HEK293 (cell line): ENCODE data around the gene SRI.

Experiments
- CTCF ChIA-PET: fragments of 350-600 bp; formaldehyde crosslinking; extraction: SDS; loops from one replicate; lab custom pipeline; 2021; ENCODE audit warnings: antibody characterized with exemption; lab: Yijun Ruan, JAX
- POLR2A ChIA-PET: fragments of 300-600 bp; formaldehyde crosslinking; extraction: SDS; loops from one replicate; lab custom pipeline; 2020; ENCODE audit warnings: antibody characterized with exemption, inconsistent platforms; lab: Yijun Ruan, JAX
- H3K27ac ChIP-seq: fragments of 200-500 bp; sonication (Bioruptor generic); 2 replicates; pipeline ENCODE4 v1.5.1; 2014; ENCODE audit warnings: low read depth, low read length, control low read depth, inconsistent platforms; ENCODE audit errors: extremely low read depth
- H3K36me3 ChIP-seq, 2 experiments: fragments of 200-500 bp in 1 of 2; sonication (Bioruptor generic) in 1 of 2; 1 replicate in 1 of 2; 2 replicates in 1 of 2; pipeline ENCODE4 v1.5.1; 2014 to 2017; ENCODE audit warnings: inconsistent platforms in 2 of 2, low read length in 2 of 2; ENCODE audit not compliant: control insufficient read depth in 2 of 2, insufficient read depth in 1 of 2
- H3K4me1 ChIP-seq: fragments of 200-500 bp; sonication (Bioruptor generic); 2 replicates; pipeline ENCODE4 v1.5.1; 2014; ENCODE audit warnings: mild to moderate bottlenecking, low read length, inconsistent platforms; ENCODE audit not compliant: control insufficient read depth, insufficient read depth
- H3K4me3 ChIP-seq: 2 replicates; pipeline ENCODE4 v1.5.1; 2011; ENCODE audit warnings: low read depth, mild to moderate bottlenecking, control low read depth, low read length, moderate library complexity
- H3K9me3 ChIP-seq: fragments of 200-500 bp; sonication (Bioruptor generic); 2 replicates; pipeline ENCODE4 v1.5.1; 2014; ENCODE audit warnings: low read depth, low read length, inconsistent platforms; ENCODE audit not compliant: control insufficient read depth, insufficient read depth
- BCL11A ChIP-seq: fragments of 450-650 bp; formaldehyde crosslinking; IDR thresholded peaks from 2 replicates; pipeline ENCODE4 v1.5.1; 2016; ENCODE audit warnings: low read depth, missing biosample characterization, missing genetic modification characterization
- EGR2 ChIP-seq: fragments of 450-650 bp; formaldehyde crosslinking; IDR thresholded peaks from 2 replicates; pipeline ENCODE4 v1.5.1; 2016; ENCODE audit warnings: low read depth, missing biosample characterization, missing genetic modification characterization
- HOXD13 ChIP-seq: sonication (generic); formaldehyde crosslinking; IDR thresholded peaks from 2 replicates; pipeline ENCODE4 v1.8.0; 2022; ENCODE audit warnings: missing genetic modification reagents, borderline replicate concordance
- KLF8 ChIP-seq: fragments of 450-650 bp; formaldehyde crosslinking; IDR thresholded peaks from 2 replicates; pipeline ENCODE4 v1.5.1; 2016; ENCODE audit warnings: missing biosample characterization, missing genetic modification characterization
- SCRT1 ChIP-seq: fragments of 450-650 bp; formaldehyde crosslinking; IDR thresholded peaks from 2 replicates; pipeline ENCODE4 v1.5.1; 2016; ENCODE audit warnings: missing biosample characterization, missing genetic modification characterization, borderline replicate concordance
- ZBTB7A ChIP-seq: fragments of 450-650 bp; formaldehyde crosslinking; IDR thresholded peaks from 2 replicates; pipeline ENCODE4 v1.5.1; 2016; ENCODE audit warnings: low read depth, missing biosample characterization, missing genetic modification characterization
- ZEB2 ChIP-seq: fragments of 450-650 bp; formaldehyde crosslinking; IDR thresholded peaks from 2 replicates; pipeline ENCODE4 v1.5.1; 2016; ENCODE audit warnings: missing biosample characterization, missing genetic modification characterization
- ZFHX2 ChIP-seq: fragments of 450-650 bp; formaldehyde crosslinking; conservative IDR thresholded peaks from 2 replicates; pipeline ENCODE4 v1.5.1; 2016; ENCODE audit warnings: missing biosample characterization, missing genetic modification characterization
- ZFP69B ChIP-seq: fragments of 450-650 bp; formaldehyde crosslinking; IDR thresholded peaks from 2 replicates; pipeline ENCODE4 v1.5.1; 2016; ENCODE audit warnings: missing biosample characterization, missing genetic modification characterization
- ZNF112 ChIP-seq: fragments of 450-650 bp; formaldehyde crosslinking; IDR thresholded peaks from 2 replicates; pipeline ENCODE4 v1.5.0; 2017; ENCODE audit warnings: missing biosample characterization, missing genetic modification characterization
- ZNF121 ChIP-seq: fragments of 450-650 bp; formaldehyde crosslinking; IDR thresholded peaks from 2 replicates; pipeline ENCODE4 v1.5.1; 2016; ENCODE audit warnings: missing biosample characterization, missing genetic modification characterization
- ZNF138 ChIP-seq: fragments of 450-650 bp; formaldehyde crosslinking; IDR thresholded peaks from 2 replicates; pipeline ENCODE4 v1.5.1; 2016; ENCODE audit warnings: missing biosample characterization, missing genetic modification characterization, borderline replicate concordance
- ZNF155 ChIP-seq: fragments of 450-650 bp; formaldehyde crosslinking; IDR thresholded peaks from 2 replicates; pipeline ENCODE4 v1.5.1; 2016; ENCODE audit warnings: missing biosample characterization, missing genetic modification characterization
- ZNF266 ChIP-seq: fragments of 450-650 bp; formaldehyde crosslinking; IDR thresholded peaks from 2 replicates; pipeline ENCODE4 v1.5.1; 2016; ENCODE audit warnings: missing biosample characterization, missing genetic modification characterization, low read depth
- ZNF292 ChIP-seq: fragments of 450-650 bp; formaldehyde crosslinking; IDR thresholded peaks from 2 replicates; pipeline ENCODE4 v1.5.1; 2016; ENCODE audit warnings: low read depth, missing biosample characterization, missing genetic modification characterization, borderline replicate concordance
- ZNF335 ChIP-seq: fragments of 450-650 bp; formaldehyde crosslinking; conservative IDR thresholded peaks from 2 replicates; pipeline ENCODE4 v1.5.1; 2016; ENCODE audit warnings: missing biosample characterization, missing genetic modification characterization
- ZNF37A ChIP-seq: fragments of 450-650 bp; IDR thresholded peaks from 2 replicates; pipeline ENCODE4 v1.5.1; 2018; ENCODE audit warnings: missing biosample characterization, missing genetic modification characterization
- ZNF571 ChIP-seq: fragments of 450-650 bp; formaldehyde crosslinking; IDR thresholded peaks from 2 replicates; pipeline ENCODE4 v1.5.0; 2017; ENCODE audit warnings: missing biosample characterization, missing genetic modification characterization
- ZNF596 ChIP-seq: fragments of 450-650 bp; IDR thresholded peaks from 2 replicates; pipeline ENCODE4 v1.5.0; 2018; ENCODE audit warnings: missing biosample characterization, mild to moderate bottlenecking, missing genetic modification characterization, moderate library complexity
- ZNF670 ChIP-seq: fragments of 450-650 bp; formaldehyde crosslinking; IDR thresholded peaks from 2 replicates; pipeline ENCODE4 v1.5.1; 2016; ENCODE audit warnings: missing biosample characterization, missing genetic modification characterization, low read depth
- ZNF837 ChIP-seq: fragments of 450-650 bp; formaldehyde crosslinking; IDR thresholded peaks from 2 replicates; pipeline ENCODE4 v1.5.1; 2016; ENCODE audit warnings: missing biosample characterization, missing genetic modification characterization
- TF ChIP-seq, protein P1 (sequence below): fragments of 450-650 bp; formaldehyde crosslinking; IDR thresholded peaks from 2 replicates; pipeline ENCODE4 v1.5.1; 2016; ENCODE audit warnings: missing biosample characterization, missing genetic modification characterization
- TF ChIP-seq, protein P2 (sequence below): fragments of 450-650 bp; formaldehyde crosslinking; IDR thresholded peaks from 2 replicates; pipeline ENCODE4 v1.5.1; 2016; ENCODE audit warnings: missing biosample characterization, missing genetic modification characterization
- TF ChIP-seq, protein P3 (sequence below): fragments of 450-650 bp; formaldehyde crosslinking; IDR thresholded peaks from 2 replicates; pipeline ENCODE4 v1.5.1; 2016; ENCODE audit warnings: missing biosample characterization, missing genetic modification characterization

The SRI gene

DNA sequence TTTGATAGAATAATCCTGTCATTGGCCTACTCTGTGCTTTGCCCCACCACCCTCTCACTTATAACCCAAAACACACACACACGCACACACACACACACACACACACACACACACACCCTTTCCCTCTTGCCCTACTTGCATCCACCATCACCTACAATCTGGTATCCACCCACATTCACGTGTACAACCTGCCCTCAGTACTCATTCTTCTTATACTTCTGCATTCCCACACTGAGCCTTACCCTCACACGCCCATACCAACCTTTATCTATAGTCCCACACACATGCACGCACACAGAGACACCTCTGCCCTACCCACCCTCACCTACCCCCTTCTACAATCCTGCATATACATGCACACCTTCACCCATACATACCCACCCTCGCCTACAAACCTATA, 10.8 kb upstream of the SRI start:
- ChIA-PET CTCF (no interaction called here), POLR2A (no interaction called here)
- no peak overlapping the region for H3K4me3 ChIP-seq
- no peaks in the 10 kb centered on the region for H3K36me3 ChIP-seq
- no peaks in the 10 kb centered on the region for H3K9me3 ChIP-seq
- H3K4me1 ChIP-seq = no peaks in the 10 kb centered on the region
- no peak for TF ChIP-seq ZNF266
- peak; percentile 72; the same call in 1 of the 2 replicates for TF ChIP-seq EGR2 (tag by site-specific recombination)
- no peak for TF ChIP-seq ZNF571 (tag by site-specific recombination)
- 0 out of 2 replicates have a peak, but pooled peaks have one; percentile 24 for TF ChIP-seq ZFHX2 (tag by site-specific recombination)
- no peak for TF ChIP-seq ZNF335 (tag by site-specific recombination)
- H3K27ac ChIP-seq = no peak overlapping the region

DNA sequence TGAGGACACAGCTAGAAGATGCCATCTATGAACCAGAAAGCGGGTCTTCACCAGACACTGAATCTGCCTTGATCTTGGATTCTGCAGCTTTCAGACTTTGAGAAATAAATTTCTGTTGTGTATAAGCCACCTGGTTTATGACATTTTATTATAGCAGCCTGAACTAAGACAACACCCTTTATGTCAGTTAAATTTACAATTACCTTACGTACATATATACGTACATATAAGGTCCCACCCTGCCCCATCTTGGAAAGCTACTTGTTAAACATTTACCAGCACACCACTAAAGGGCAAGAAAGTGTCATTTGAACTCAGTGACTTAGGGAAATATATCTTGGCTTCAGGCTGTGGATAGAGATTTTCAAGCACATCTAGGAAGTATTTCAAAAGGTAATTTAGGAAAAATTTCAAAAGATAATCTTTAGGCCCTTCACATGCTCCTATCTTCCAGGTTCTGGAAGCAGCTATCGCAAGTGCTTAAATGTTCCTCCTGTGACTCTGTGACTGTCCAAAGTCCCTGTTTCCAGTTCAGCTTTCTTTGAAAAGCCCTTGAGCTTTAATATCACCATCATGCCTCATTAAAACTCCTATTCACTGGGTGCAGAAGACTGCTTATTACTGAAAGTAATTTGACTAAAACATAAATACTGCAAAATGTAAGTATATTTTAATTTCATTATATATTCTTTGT, 9.6 kb upstream of the SRI start:
- ChIA-PET CTCF (interaction anchor here (1.0 to 1.5 kb wide), 2 partner anchors 14 to 128 kb away, joined by 3 to 4 read pairs; no protein-coding TSS in a partner anchor), POLR2A (no interaction called here)
- no peaks in the 10 kb centered on the region for H3K36me3 ChIP-seq
- H3K4me3 ChIP-seq = no peak overlapping the region
- no peak overlapping the region for H3K27ac ChIP-seq
- no peak for TF ChIP-seq ZNF112
- TF ChIP-seq ZNF837 (tag by site-specific recombination) = no peak
- TF ChIP-seq ZBTB7A (tag by site-specific recombination) = no peak
- TF ChIP-seq ZNF37A = no peak
- TF ChIP-seq SCRT1 (tag by site-specific recombination) = no peak
- no peak for TF ChIP-seq KLF8 (tag by site-specific recombination)
- TF ChIP-seq, protein P1, sequence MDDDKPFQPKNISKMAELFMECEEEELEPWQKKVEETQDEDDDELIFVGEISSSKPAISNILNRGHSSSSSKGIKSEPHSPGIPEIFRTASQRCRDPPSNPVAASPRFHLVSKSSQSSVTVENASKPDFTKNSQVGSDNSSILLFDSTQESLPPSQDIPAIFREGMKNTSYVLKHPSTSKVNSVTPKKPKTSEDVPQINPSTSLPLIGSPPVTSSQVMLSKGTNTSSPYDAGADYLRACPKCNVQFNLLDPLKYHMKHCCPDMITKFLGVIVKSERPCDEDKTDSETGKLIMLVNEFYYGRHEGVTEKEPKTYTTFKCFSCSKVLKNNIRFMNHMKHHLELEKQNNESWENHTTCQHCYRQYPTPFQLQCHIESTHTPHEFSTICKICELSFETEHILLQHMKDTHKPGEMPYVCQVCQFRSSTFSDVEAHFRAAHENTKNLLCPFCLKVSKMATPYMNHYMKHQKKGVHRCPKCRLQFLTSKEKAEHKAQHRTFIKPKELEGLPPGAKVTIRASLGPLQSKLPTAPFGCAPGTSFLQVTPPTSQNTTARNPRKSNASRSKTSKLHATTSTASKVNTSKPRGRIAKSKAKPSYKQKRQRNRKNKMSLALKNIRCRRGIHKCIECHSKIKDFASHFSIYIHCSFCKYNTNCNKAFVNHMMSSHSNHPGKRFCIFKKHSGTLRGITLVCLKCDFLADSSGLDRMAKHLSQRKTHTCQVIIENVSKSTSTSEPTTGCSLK = no peak
- H3K9me3 ChIP-seq = no peaks in the 10 kb centered on the region
- H3K4me1 ChIP-seq = no peaks in the 10 kb centered on the region

DNA sequence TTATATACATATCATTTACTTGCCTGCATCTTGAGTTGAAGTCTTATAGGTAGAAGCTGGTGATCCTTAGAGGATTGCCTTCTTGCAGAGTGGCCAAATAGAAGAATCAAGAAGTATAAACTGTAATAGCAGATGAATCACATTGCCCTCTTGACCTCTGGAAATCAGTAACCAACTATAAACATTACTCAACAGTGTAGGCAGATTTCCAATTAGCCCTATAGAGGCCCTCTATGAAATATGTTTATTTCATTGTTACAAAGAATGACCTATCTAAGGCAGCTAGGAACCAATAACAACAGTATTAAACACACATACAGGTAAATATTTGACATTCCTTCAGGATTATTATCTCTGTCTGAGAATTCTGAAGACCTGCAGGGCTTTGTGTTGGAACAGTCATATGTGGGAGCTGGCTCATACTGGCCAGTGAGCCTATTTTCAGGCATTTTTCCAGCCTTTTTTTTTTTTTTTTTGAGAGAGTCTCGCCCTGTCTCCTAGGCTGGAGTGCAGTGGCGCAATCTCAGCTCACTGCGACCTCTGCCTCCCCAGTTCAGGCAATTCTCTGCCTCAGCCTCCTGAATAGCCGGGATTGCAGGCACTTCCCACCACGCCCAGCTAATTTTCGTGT, 7.2 kb upstream of the SRI start:
- POLR2A ChIA-PET = interaction anchor here (0.5 to 0.6 kb wide), 2 partner anchors 14 to 76 kb away, joined by 3 to 7 read pairs; no protein-coding TSS in a partner anchor
- TF ChIP-seq ZNF292 (tag by site-specific recombination) = no peak
- no peak for TF ChIP-seq BCL11A (tag by site-specific recombination)
- TF ChIP-seq, protein P2, sequence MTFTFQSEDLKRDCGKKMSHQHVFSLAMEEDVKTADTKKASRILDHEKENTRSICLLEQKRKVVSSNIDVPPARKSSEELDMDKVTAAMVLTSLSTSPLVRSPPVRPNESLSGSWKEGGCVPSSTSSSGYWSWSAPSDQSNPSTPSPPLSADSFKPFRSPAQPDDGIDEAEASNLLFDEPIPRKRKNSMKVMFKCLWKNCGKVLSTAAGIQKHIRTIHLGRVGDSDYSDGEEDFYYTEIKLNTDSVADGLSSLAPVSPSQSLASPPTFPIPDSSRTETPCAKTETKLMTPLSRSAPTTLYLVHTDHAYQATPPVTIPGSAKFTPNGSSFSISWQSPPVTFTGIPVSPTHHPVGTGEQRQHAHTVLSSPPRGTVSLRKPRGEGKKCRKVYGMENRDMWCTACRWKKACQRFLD = no peak
- TF ChIP-seq HOXD13 (CRISPR knock-in tag) = no peak
- TF ChIP-seq ZFP69B (tag by site-specific recombination) = no peak
- TF ChIP-seq ZBTB7A (tag by site-specific recombination) = no peak
- no peak for TF ChIP-seq ZEB2 (tag by site-specific recombination)
- no peak for TF ChIP-seq ZNF138 (tag by site-specific recombination)
- no peak for TF ChIP-seq ZNF596 (tag by site-specific recombination)
- no peak for TF ChIP-seq ZNF121 (tag by site-specific recombination)
- no peak for TF ChIP-seq ZNF670 (tag by site-specific recombination)
- no peak for TF ChIP-seq ZNF155 (tag by site-specific recombination)
- TF ChIP-seq, protein P3, sequence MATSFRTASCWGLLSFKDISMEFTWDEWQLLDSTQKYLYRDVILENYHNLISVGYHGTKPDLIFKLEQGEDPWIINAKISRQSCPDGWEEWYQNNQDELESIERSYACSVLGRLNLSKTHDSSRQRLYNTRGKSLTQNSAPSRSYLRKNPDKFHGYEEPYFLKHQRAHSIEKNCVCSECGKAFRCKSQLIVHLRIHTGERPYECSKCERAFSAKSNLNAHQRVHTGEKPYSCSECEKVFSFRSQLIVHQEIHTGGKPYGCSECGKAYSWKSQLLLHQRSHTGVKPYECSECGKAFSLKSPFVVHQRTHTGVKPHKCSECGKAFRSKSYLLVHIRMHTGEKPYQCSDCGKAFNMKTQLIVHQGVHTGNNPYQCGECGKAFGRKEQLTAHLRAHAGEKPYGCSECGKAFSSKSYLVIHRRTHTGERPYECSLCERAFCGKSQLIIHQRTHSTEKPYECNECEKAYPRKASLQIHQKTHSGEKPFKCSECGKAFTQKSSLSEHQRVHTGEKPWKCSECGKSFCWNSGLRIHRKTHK (tag by site-specific recombination) = no peak
- Histone ChIP-seq H3K36me3 (no peaks in the 10 kb centered on the region), H3K27ac (no peak overlapping the region), H3K4me1 (no peaks in the 10 kb centered on the region), H3K4me3 (no peak overlapping the region), H3K9me3 (no peaks in the 10 kb centered on the region)
- CTCF ChIA-PET = interaction anchor here (0.5 to 0.7 kb wide), 3 partner anchors 148 to 834 kb away, joined by 3 to 4 read pairs (median 3); no protein-coding TSS in a partner anchor
